Activated effector memory CD4-positive, alpha-beta T cell treated with anti-CD3 and anti-CD28 coated beads, Interleukin-2, amount 50 U/mL, for 16 hours (primary cell): Measurements from ENCODE around the gene UGCG.
A peak's percentile ranks its signal among the peaks of the same experiment; 100 is the strongest.
"Not testable (repeated sequence)": the region's sequence is repeated elsewhere in the genome, so short reads cannot be mapped to it uniquely, and the experiment has no call there.

Source experiments
- DNase-seq: peaks from one replicate; pipeline ENCODE4 v3.0.0-alpha.2; 2020

The UGCG gene

DNA sequence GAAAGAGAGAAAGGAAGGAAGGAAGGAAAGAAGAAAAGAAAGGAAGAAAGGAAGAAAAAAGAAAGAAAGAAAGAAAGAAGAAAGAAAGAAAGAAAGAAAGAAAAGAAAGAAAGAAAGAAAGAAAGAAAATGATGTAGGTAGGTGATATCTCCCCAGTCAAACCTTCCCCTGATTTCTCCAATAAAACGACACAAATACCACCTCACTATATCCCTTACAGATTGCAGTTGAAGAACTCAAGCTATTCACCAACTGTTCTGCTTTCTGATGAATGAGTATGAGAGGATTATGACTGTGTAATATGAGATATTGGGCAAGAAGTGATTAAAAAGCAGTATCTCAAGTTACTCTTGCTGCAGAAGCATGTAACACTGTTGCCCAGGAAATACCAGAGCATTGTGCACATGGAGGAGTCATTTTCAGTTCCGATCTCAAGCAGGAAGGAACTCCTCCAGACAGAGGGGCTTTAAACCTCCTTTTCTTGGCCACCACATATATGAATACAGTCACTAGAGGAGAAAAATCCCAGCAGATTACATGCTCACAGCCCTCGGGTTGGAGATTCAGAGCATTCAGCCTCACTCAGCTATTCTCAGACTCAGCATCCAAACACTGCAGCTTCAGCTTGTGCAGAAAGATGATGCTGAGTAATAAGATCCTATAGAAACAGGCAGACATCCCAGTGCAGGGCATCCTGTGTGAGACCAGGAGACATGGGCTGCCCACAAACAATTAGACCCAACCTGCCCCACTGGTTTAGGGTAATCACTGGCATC is 61.4 kb downstream of the UGCG start:
- DNase-seq: no peak

DNA sequence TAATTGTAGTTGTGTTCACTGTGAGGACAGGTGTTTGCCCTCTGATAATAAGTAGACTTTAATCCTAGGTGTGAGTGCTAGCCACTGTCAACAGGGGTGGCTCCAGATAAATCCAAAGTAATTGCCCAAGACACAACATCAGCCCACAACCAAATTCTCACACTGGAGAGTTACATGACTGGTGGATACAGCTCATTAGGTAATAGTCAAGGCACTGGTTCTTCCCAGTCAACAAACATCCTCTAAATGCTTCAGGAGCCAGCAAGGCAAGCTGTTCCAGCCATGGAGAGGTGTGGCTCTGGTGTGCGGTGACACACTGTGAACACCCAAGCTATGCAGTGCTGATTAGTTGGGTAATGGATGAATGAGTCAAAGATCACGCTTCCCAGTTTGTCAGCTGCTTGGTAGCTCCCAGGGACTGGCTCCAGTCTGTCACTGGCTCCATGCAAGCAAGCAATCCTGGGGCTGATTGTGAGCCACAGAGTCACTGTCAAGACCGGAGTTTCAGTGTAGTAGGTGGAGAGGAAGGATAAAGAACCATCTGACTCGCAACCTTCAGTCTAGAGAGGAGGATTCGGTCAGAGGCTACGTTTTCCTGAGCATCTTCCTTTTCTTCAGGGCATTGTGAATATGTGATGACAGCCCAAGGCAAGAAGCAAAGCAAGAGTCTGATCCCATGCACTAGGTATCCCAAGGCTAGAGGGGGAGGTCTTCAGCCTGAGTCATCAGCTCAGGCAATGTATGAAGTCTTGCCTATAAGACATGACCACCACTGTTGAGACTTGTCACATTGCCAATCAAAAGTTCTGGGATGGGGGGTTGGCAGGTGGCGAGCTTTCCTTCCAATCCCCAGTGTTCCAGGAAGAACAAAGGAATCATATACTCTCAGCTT is 63.1 kb downstream of the UGCG start:
- DNase-seq: peak; percentile 9

GRCh38 chr9:111960485-111960884 is 63.9 kb downstream of the UGCG start:
- DNase-seq: not testable (repeated sequence)

- DNase-seq: no peak
Observed at GRCh38 chr9:111961009-111961408, 64.4 kb downstream of the UGCG start.

- DNase-seq: no peak
Observed at GRCh38 chr9:111961575-111961974, 65.0 kb downstream of the UGCG start.

- DNase-seq: no peak
Observed at GRCh38 chr9:111962021-111962420, 65.4 kb downstream of the UGCG start.

DNA sequence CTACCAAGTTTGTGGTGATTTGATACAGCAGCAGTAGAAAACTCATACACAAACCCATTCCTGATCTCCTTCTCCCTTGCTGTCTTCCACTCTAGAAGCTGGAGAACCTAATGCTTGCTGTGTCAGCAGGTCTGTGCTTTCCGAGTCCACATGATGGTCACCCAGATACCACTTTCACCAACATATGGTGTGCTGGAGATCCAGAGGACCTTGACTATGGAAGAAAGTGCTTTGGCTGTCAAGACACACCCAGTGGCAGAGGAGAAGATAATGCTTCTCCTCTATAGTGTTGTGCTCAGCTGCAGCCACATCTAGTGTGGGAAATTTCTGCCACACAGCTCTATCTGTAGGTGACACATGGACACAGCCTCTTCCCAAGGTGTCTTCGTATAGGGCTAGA is 67.4 kb downstream of the UGCG start:
- DNase-seq: no peak

- no peak for DNase-seq
Observed at GRCh38 chr9:111965566-111966019, 69.0 kb downstream of the UGCG start.

DNA sequence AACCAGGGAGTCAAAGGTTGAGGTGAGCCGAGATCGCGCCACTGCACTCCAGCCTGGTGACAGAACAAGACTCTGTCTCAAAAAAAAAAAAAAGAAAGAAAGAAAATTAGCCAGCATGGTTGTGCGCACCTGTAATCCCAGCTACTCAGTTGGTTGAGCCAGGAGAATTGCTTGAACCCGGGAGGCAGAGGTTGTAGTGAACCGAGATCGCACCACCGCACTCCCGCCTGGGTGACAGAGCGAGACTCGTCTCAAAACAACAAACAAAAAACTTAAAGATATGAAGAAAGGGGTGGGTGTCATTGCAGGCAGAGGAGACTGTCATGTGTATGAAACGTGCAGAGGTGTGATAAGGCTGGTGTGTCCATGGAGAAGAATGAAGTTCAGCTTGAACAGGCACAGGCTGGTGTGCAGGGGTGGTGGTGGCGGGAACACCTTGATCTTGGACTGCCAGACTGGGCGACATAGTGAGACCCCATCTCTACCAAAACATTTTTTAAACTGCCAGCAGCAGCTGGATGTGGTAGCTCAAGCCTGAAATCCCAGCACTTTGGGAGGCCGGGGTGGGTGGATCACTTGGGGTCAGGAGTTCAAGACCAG is 69.6 kb downstream of the UGCG start:
- no peak for DNase-seq

DNA sequence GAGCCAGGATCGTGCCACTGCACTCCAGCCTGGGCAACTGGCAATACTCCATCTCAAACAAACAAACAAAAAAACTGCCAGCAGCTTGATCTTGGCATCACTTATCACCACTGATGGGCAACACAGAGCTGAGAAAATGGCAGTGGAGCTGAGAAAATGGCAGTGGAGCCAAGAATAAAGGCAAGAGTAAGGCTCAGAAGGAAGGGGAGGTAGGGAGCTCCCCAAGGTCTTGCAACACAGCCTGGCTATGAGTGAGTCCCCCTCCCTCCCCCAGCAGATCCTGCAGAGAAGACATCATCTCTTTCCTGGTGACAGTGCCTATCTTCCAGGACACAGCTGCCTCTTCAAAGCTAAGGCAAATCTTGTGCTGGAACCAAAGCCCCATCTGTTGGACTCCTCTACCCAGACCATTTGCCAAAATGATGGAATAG is 70.3 kb downstream of the UGCG start:
- no peak for DNase-seq

DNA sequence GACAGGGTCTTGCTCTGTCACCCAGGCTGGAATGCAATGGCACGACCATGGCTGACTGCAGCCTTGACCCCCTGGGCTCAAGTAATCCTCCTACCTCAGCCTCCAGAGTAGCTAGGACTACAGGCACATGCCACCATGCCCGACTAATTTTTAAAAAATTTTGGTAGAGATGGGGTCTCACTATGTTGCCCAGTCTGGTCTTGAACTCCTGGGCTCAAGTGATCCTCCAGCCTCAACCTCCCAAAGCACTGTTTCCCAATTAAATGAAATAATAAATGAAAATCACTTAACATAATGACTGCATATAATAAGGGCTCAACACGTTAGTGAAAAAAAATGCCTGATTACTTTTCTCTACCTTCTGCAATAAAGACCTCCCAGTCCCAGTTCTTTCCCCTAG is 71.0 kb downstream of the UGCG start:
- no peak for DNase-seq

DNA sequence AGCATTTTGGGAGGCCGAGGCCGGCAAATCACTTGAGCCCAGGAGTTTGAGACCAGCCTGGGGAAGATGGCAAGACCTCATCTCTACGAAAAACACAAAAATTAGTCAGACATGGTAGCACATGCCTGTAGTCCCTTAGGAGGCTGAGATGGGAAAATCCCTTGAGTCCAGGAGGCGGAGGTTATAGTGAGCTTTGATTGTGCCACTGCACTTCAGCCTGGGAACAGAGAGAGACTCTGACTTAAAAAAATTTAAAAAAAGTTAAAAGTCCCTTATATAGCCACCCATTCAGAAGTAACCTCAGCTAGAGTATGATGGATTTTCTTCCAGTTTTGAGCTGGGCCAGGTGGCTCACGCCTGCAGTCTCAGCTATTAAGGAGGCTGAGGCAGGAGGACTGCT is 72.4 kb downstream of the UGCG start:
- no peak for DNase-seq

DNA sequence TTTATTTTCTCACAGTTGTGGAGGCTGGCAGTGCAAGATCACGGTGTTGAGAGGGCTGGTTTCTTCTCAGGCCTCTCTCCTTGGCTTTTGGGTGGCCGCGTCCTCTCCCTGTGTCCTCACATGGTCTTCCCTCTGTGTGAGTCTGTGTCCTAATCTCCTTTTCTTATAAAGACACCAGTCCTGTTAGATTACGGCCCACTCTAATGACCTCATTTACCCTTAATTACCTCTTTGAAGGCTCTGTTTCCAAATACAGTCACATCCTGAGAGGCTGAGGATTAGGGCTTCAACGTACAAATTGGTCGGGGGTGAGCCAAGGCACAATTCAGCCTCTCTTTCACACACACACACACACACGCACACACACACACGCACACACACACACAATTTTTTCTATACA is 73.0 kb downstream of the UGCG start:
- no peak for DNase-seq

DNA sequence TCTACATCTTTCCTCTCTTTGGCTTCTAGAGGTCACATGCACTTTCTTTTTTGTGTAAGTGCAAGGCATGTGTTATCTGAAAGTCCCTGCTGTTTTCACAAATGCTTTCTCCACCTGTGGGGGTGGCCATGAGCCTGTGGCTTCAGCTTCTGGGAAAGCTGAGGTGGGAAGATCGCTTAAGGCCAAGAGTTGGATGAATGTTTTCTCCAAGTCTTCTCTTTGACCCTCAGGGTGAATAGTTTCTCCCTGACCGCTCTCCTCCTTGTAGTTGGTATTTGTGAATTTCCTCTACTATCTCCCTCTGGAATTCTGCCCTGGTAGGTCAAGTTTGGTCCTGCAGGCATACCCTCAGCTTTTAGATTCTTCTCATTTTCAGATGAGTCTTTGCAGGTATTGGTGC is 74.2 kb downstream of the UGCG start:
- no peak for DNase-seq

DNA sequence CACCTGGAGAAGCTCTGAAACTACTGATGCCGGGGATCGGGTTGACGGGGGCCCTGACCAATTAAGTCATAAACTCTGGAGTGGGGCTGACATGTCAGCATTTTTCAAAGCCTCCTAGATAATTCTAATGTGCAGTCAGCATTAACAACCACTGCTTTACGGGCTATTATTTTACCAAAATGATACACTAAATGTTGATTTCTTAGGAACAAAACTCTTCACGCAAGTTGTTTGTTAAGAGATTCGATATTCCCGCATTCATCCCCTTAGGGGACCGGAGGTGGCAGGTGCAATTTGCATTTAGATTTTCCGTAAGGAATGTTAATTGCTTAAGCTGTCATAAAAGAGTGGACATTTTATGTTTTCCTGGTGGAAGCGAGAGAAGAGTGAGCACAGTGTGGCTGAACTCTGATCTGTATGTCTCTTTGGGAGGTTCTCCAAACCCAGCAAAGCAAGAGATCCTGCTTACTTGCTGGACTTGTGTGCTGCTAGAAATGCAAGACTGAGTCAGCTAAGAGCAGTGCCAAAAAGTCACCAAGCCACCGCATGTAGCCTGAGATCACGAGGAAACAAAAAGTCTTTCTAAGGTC is 77.6 kb downstream of the UGCG start:
- DNase-seq: no peak

GRCh38 chr9:111975709-111976108 is 79.1 kb downstream of the UGCG start:
- no peak for DNase-seq

- no peak for DNase-seq
Observed at GRCh38 chr9:111978616-111979015, 82.0 kb downstream of the UGCG start.

GRCh38 chr9:111979561-111979960 is 82.9 kb downstream of the UGCG start:
- no peak for DNase-seq

GRCh38 chr9:111980398-111980797 is 83.8 kb downstream of the UGCG start:
- DNase-seq: no peak

GRCh38 chr9:111983484-111983908 is 86.9 kb downstream of the UGCG start:
- DNase-seq: no peak

- no peak for DNase-seq
Observed at GRCh38 chr9:111984086-111984802, 87.6 kb downstream of the UGCG start.
